ENCODE results near the gene ICA1.

The ICA1 gene

DNA sequence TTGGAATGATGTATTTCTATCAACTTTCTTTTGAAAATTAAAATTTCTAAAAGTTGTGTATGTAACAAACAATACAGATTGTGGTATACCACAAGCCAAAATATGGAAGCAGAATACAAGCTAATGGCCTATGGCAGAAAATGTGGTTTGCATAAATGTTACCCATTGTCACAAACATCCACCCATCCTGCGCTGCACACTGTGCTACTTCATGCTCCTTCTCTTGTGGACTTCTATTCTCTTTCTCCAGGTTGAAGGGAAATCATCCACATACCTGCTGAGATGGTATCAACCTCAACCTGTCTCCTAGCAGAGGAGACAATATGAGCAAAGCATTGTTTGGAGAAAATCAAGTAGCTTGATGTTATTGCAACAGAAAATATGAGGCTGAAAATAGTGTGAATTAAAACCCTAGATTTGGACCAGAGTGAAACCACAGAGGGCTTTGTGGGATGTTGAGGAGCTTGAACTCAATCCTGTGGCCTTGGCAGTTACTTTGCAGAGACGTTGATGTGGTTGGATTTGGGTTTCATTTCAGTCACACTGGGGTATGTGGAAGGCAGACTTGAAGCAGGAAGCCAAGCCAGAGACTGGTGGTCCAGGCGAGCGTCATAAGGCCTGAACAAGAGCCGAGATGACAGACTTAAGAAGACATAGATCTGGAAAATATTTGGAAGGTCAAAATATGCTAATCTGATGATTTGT lies 63.8 kb downstream of the ICA1 start:
- DNase-seq = no peak

DNA sequence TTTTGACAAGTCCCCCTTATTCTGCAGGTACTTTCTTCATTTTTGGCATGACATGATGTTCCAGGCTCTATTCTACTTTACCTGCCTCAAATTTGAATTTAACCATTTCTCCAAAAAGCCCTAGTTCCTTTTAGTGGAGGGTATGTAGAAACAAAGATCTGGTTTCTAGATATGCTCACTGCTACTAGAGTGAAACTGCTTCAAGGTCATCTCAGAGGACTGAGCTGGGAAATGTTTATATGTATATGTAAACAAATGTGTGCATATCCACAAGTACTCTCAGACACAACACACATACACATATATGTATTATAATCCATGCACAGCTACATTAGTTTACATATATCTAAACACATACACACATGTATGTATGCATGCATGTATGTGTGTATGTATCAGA lies 69.1 kb downstream of the ICA1 start:
- DNase-seq = no peak

DNA sequence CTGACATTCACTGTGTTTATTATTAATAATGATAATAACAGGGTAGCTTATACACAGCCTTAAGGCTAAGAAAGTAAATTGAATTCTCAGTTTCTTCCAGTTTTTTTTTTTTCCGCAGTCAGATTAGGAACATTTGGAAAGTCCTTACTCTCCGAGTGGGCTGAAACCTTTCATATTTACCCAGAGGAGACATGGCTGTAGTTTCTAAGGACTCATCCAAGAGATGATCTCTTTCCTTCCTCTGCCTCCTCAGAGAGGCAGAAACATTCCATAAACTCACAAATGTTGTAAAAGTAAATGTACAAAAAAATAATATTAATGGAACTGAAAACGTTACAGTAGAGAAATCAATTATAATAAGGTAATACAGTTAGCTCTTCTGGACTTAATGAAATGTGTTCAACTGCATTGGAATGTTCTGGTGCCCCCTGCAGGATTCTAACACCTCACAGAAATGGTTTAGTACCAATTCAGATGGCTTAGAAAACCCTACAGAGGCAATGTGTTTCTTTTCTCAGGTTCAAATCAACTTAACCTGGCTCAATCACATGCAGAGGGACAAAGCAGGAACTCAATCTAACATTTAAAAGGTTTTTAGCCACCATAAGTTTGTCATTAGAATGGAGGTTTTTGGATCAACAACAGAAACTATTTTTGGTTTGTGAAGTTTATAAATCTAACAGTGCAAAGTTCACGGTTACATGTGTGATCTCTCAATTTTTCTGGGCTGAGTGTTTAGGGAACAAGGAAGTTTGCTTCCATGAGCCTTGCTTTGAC lies 71.7 kb downstream of the ICA1 start:
- DNase-seq = peak; percentile 55

DNA sequence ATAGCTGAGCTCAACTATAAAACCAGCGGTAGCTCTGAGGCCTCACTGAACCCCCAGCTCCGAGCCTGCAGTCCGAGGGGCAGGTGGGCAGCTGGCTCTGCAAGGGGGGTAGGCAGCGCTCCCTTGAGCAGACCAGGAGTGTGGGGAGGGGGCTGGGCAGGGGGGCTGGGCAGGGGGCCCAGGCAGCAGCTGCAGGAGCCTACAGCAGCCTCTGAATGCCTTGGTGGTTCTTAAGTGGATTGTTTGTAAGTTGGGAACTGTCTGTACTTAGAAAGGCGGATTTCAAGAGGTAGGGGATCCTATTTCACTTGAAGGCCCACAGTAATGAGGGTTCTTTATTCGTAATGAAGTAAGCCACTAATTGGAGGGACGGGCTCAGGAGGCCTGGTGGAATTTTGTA lies 72.3 kb downstream of the ICA1 start:
- no peak for DNase-seq

DNA sequence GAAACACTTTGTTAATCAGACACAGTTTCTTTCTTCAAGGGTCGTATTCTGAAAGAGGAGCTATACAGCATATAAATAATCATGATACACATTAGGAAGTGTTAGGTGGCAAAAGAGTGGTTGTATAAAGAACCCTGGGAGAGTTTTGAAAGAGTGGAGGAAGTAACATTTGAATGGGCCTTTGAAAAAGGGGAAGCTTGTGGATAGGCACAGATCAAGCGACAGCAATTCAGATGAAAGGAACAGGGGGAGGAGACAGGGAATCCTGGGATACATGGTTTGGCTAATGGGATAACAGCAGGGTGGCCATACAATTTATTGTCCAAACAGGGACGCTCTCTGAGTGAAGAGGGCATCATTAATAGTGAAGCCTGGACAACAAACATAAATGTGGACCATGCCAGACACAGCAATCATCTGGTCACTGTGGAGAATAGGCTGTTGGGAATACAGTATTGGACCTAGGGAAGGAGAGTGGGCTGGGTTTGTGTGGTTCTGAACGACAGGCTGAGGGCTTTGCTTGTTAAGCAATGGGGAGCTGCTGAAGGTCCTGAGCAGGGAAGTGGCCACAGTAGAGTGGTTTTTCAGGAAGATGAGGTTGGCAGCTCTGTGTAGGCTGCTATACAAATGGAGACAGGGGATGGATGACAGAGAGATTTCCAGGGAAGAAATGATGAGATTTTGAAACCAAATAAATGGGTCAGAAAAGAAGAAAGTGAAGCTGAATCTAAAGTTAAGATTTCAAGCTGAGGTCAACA lies 75.9 kb downstream of the ICA1 start:
- no peak for DNase-seq

DNA sequence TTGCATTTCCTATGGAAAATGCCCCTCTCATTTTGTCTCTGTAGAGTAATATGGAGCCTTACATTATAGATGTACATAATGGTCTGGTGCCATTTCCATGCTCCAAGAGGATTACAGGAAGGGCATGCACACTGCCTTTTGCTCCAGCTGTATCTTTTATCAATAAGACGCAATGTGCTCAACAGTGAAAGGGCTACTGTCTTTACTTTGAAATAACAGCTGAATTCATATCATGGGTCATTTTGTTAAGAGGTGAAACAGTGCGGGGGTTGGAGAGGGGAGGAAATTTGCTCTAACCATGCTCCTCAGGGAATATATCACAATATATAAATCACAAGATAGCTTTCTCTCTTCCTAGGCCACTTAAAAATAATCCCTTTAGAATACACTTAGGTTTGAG lies 77.7 kb downstream of the ICA1 start:
- DNase-seq = no peak

DNA sequence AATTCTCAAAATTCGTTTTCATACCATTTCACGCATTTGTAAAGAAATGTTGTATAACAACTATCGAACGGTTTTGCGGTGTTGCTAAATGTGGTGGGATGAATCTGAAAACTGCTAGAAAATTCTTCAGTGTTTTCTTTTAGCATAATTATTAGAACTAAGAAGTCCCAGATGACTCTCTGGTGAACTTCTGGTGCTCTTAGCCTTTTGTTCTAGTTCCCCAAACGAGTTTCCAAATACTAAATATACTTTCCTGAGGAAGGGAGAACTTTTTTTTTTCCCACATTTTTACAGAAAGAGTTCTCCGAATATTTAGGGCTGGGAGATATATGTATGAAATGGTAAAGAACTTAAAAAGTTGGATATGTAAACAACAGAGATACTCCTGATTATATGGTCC lies 82.5 kb downstream of the ICA1 start:
- no peak for DNase-seq

DNA sequence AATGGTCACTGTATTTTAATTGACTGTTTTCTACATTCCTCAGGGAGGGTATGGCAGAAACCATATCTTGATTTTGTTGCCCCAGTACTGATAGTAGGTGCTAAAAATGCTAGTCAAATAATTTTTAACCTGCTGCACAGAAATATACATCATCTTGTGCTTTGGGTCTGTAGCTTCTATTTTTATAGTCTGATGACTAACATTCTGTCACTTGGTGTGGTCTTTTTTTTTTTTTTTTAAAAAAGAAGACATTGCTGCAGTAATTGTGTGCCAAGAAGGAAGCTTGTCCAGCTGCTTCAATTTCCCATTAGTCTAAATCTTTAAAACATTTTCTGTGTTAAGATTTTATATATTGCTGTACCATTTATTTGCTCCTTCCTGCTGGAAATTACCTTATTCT lies 83.6 kb downstream of the ICA1 start:
- no peak for DNase-seq

DNA sequence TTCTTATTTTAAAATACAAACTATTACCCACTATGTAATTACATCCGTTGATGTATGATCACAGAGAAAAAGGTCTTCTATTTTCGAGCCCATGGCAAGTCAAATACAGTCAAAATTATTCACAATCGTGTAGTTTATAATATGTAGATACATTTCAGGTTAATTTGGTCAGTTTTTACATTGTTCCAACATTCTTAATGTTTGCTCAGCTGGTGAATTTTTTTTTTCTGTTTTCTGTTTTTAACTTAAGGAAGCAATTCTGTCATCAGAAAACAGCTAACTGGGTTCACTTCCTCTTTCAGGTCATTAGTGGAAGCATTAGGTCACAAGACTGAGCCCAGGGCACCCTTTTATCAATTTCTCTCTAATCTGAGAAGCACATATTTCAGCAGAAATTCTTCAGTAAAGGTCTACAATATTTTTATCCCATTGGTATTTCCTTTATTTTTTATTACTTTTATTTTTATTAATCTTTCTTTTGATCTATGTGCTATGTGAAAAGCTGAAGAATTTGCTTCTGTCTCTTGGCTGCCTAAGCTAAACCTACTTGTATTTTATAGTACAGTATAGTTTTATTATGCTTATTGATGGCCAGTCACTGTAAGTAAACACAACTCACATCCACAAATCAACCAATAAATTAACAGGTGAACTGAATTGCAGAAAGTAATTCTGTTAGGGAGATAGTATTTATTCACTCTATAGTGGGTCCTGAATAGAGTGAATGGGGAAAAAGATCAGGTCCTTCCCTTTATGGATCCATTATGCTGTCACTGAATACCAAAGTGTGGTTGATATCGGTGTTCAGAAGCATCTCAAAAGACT lies 84.6 kb downstream of the ICA1 start:
- DNase-seq = no peak

DNA sequence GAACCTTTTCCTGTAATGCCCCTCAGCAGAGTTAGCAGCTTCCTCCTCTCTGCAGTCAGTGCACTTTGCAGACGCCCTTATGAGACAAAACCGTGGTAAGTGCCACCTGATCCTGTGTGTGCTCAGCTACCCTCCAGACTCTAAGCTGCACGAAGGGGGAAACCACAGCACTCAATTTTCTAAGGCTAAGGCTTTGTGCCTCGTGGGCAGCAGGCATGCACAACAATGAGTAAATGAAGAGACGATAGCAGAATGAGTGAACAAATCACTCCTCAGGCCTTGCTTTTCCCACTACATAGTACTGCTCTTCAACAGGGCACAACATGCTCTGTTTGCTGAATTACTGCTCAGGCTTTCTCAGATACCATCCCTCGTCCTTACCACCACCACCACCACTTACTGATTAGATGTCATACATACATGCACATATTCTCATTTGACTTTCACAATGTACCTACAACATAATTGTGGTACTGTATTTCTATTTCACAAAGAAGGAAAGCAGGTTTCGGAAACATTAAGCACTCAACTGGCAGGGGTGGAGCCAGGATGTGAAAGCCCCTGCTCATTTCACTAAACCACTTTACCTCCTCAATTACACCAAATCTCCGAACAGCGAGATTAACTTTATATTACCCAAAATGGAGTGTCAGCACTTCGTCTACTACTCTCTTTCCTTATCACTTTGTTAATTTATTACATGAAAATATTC lies 85.4 kb downstream of the ICA1 start:
- no peak for DNase-seq

DNA sequence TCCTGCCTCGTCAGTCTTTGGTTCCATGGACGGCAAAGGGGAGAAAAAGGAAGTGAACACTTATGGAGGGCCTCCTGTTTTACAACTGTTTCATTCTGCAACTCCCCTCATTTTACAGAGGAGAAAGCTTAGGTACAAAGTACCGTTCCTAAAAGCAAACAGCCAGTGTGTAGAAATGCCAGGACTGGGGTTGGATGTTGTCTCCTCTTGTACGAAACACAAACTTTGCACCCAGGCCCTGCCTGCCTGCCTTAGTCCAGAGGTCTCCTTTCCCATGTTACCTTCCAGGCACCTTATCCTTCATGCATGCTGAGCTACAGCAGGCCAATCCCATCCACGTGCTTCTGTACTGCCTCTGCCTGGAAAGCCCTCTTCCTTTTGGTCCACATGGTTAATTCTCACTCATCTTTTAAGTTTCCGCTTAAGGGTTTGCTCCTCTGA lies 86.0 kb downstream of the ICA1 start:
- DNase-seq = no peak

DNA sequence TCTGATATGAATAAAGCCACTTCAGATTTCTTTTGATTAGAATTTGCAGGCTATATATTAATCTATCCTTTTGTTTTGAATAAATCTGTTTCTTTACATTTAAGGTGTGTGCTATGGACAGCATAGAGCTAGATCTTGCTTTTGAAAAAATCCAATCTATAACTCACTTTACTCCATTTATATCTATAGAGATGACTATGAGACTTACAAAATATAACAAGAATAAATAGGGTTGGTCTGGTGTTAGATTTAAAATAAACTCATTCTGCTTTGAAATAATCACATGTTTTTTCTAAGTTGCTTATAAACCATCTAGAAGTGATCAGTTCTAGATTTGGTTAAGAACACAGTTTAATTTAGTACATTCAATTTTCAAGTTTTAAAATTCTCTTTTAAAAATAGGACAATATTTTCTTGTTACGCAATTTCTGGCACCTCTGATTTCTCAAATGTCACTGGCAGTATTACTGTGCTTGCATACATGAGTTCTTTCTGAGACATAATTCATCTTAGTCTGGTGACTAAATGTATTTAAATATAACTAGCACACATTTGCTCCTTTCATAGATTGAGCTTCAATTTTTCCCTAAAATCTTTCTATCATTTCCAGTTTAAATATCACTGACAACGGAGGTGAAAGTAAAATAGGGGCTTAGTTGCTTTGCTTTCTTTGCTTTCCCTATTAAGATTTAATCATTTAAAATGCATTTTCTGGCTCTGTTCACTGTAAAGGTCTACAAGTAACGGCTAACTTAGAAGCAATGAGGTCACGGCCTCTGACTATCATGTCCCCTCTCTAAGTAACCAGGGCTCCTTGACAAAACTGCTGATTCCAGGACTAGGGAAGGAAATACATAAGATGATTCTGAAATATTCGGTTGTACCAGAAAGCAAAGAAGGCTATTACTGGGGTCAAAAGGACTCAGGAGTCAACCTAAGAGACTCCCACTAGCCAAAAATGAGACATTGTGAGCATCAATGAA lies 89.3 kb downstream of the ICA1 start:
- DNase-seq = no peak

DNA sequence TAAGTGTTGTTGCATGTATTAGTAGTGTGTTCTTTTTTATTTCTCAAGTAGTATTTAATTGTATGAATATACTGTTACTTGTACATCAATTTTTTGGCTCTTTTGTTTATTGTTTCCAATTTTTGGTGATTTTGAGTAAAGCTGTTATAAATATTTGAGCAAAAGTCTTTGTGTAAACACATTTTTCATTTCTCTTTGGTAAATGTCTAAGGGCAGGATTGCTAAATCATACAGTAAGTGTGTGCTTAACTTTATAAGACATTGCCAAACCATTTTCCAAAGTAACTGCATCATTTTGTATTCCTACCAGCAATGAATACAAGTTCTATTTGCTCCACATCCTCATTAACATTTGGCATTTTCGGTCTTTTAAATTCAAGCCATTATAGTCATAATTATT lies 92.8 kb downstream of the ICA1 start:
- no peak for DNase-seq

DNA sequence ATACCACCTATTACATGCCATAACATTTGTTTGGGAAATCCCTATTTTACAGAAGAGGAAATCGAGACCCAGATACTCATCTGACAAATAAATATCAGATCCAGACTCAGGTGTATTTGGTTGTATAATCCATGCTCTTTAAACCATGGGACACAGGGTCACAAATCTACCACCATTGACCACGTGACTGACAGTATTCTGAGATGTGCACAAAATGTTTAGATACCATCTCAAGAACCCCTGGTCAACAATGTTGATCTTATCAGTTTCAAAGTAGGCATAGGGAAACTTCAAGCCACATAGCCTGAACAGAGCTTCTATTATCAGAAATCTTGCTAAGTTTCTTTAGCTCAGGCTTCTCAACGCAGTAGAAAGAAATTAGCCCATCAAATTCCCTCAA lies 93.6 kb downstream of the ICA1 start:
- no peak for DNase-seq

DNA sequence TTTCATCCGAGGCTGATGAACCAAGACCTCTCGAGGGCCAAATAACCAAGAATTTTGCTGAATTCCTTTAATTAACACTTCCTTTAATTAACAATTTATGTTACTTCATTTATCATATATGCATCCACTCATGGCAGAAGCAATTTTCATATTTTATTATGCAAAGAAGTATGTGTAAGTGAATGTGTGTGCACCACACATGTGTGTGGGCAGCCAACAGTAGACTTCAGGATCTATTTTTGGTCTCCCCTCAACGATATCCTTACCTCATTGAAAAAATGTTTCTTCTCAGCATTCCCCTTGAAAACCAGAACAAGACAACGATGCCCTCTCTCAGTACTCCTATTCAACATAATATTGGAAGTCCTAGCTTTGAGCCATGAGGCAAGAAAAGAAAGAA lies 96.8 kb downstream of the ICA1 start:
- DNase-seq = no peak

DNA sequence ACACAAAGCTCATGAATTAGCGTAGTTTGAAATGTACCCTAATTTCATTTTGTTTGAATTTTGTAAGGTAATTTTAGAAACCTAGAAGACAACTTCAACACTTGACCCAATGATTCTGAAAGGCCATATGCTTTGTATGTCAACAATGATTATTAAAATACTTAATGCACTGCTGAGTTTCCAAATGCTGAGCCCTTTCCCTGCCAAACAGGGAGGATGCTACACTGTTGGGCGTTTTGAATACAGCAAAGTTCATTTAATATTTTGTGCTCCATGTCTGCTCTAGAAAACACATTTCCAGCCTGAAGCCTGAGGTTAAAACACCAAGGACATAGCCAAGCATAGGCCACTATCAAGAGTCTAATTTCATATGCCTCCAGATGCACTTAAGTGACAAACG lies 99.8 kb downstream of the ICA1 start:
- no peak for DNase-seq

DNA sequence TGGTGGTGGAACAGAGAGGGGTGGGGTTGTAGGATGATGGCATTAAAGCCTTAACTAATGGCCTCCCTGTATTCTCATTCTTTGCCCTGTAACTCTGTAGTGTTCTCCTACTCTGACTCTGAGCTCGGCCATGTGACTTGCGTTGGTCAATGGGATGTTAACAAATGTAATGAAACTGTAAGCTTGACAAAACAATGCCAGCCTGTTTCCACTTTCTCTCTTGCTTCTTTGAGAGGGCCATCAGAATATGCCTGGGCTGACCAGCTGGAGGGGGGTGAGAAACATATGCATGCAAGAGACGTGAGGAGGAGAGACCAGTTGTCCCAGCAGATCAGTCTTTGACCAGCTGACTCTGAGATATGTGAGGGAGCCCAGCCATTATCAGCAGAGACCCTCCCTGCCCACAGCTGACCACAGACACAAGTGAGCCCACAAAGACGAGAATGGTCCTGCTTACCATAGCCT lies 100.6 kb downstream of the ICA1 start:
- DNase-seq = no peak

DNA sequence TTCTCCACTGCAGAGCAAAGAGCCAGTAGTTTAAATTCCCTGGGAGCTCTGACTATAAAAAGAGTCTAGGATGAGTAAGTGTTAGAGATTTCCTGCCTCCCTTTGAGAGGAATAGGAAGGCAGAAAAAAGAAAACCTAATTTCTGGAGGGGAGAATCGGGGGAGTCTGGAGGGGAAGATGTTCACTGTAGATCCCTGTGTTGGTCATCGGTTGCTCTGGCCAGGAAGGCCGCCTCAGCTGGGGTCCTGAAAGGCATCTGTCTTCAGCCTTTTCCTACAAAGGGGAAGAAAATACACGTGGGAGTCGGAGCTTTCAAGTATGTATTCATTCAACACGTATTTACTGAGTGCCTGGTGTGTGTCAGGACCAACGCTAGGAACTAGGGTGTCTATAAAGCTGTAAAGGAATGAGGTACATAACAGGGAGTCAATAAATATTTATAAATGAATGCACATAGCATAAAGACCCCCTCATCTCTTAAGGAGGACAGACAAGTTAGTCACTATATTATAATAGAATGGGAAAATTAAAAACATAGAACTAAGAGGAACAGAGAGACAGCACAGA lies 101.1 kb downstream of the ICA1 start:
- no peak for DNase-seq

DNA sequence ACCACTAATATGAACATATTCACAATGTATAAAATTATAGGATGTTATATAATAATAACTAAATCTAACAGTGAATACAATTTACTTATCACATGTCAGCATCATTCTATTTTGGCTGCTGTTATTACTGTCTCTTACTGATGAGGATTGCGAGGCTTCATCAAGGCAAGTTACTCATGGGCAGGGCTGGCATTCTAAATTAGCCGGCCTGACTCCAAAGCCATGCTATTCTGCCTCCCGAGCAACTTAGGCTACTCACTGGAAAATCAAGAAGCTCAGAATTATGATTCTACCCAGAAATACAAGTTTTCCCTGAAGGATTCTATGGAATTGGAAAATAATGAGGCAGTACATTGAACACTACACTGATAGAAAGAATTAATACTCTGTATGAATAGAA lies 101.7 kb downstream of the ICA1 start:
- no peak for DNase-seq

DNA sequence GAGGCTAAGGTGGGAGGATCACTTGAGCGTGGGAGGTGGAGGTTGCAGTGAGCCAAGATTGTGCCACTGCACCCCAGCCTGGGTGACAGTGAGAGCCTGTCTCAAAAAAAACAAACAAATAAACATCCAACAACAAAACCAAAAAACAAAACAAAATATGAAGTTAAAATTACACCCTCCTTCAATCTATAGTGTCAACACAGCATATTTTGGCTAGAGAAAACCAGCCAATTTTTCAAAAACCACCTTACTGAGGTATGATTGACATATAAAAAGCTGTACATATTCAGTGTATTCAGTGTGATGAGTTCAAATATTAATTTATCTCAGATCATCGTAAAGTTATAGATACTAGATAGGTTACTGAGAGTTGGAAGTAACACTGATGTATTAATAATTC lies 102.4 kb downstream of the ICA1 start:
- no peak for DNase-seq

DNA sequence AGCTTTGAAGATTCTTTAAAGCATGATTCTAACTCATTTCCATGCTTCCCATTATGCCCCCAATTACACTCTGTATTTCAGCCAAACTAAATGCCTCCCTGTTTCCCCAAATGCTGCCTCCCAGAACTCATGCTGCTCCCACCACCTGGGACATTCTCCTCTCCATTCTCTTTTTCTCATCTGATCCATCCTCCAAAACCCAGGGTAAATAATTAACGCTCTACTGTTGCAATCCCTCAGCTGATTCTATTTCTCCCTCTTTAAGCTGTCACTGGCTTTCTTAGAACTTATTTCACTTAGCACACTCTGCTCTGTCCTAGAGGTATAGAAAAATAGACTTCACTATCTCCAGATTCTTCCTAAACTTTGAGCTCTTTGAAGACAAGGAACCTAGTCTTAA lies 104.7 kb downstream of the ICA1 start:
- no peak for DNase-seq
